ENCODE data around the gene HPCAL1. TPM values are rescaled to one million over a fixed set of nuclear protein-coding genes. Genes with fewer than 3 reads are reported as not detected.

HPCAL1 gene
- total RNA-seq, 2 experiments from 2014 or later: 109 to 114 TPM

DNA sequence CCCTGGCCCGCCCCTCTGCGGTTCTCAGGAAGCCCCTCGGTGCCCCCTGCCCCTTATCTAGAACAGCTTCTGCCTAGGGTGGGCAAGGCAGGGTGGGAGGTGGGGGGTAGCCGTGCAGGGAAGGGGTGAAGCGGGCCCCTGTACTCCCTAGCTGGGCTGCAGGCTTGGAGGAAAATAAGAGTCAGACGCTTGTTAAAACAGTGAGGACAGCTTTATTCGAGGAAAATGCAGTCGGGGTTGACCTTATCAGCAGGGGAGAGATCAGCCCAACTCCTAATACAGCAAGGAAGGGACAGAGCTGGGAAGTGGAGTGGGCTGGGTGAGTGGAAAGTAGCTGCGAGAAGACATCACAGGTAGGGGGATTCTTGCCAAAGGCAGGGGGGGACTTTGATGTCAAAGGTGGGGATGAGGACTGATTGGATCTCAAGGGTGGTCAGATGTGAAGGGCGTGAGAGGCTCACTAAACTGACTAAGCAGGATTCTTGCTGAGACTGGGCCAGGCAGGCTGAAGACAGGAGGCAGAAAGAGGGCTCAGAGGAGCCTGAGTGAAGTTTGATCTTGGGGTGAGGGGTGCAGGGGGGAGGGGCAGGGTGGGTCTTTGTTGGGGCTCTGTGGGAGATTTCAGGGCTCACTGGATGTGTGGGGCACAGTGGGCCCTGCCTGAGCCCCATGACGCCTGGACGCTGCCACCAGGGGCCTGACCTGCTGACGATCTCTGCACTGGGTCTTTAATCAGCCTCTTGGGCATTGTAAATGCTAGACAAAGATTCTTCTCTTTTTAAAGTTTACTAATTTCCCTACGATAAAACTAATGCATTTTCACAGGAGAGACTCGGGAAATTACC lies 29.9 kb downstream of the HPCAL1 start:
- Mint-ChIP-seq H3K27me3 (no peaks in the 10 kb centered on the region), H3K27ac (peak overlapping the region; percentile 92), H3K36me3 (ENCODE audit: low read depth) (peaks cover 33% of the 10 kb centered on the region), H3K4me3 (peak overlapping the region; percentile 91), H3K4me1 (peaks cover 72% of the 10 kb centered on the region), H3K9me3 (ENCODE audit: low read depth) (no peaks in the 10 kb centered on the region)
- DNase-seq (peak; percentile 71), ATAC-seq (peak; percentile 16)
- ChIA-PET POLR2A (interaction anchor here (0.6 to 2.3 kb wide), 6 partner anchors 29 to 116 kb away, joined by 3 to 17 read pairs (median 9); partner anchors contain the start of genes HPCAL1 and ODC1), CTCF (interaction anchor here (0.6 to 7.1 kb wide), 11 partner anchors 15 to 251 kb away, joined by 3 to 88 read pairs (median 3); partner anchors contain the start of gene HPCAL1)
- intact Hi-C loops (cut with DNase I, micrococcal nuclease): loop anchor here in 1 of 2 experiments (1.0 to 5.0 kb wide), 4 partner anchors 76 to 480 kb away; partner anchors contain the start of gene PDIA6

GRCh38 chr2:10333247-10333613 lies 30.5 kb downstream of the HPCAL1 start:
- peak overlapping the region; percentile 92 for H3K27ac Mint-ChIP-seq
- H3K27me3 Mint-ChIP-seq: no peaks in the 10 kb centered on the region
- no peaks in the 10 kb centered on the region for H3K9me3 Mint-ChIP-seq (ENCODE audit: low read depth)
- ATAC-seq (no peak), DNase-seq (no peak)
- peaks cover 39% of the 10 kb centered on the region for H3K36me3 Mint-ChIP-seq (ENCODE audit: low read depth)
- POLR2A ChIA-PET: no interaction called here
- peak overlapping the region; percentile 91 for H3K4me3 Mint-ChIP-seq
- CTCF ChIA-PET: interaction anchor here (0.6 to 1.3 kb wide), 2 partner anchors 16 to 49 kb away, joined by 3 to 4 read pairs; no protein-coding TSS in a partner anchor
- intact Hi-C loops (cut with DNase I, micrococcal nuclease): loop anchor here in 1 of 2 experiments (5.0 kb wide), 1 partner anchor 479 kb away; the partner anchor contains the start of gene PDIA6
- peaks cover 72% of the 10 kb centered on the region for H3K4me1 Mint-ChIP-seq

GRCh38 chr2:10333966-10334365 lies 31.3 kb downstream of the HPCAL1 start:
- intact Hi-C loops (cut with DNase I, micrococcal nuclease): loop anchor here in 1 of 2 experiments (5.0 kb wide), 1 partner anchor 478 kb away; the partner anchor contains the start of gene PDIA6
- Mint-ChIP-seq H3K4me3 (peak overlapping the region; percentile 91), H3K36me3 (ENCODE audit: low read depth) (peaks cover 40% of the 10 kb centered on the region), H3K27ac (peak overlapping the region; percentile 92), H3K4me1 (peaks cover 72% of the 10 kb centered on the region), H3K9me3 (ENCODE audit: low read depth) (no peaks in the 10 kb centered on the region), H3K27me3 (no peaks in the 10 kb centered on the region)
- CTCF ChIA-PET: interaction anchor here (0.6 to 1.0 kb wide), 3 partner anchors 32 to 1418 kb away, joined by 3 to 5 read pairs (median 3); no protein-coding TSS in a partner anchor
- POLR2A ChIA-PET: no interaction called here
- ATAC-seq (no peak), DNase-seq (no peak)

GRCh38 chr2:10335046-10335840 lies 32.5 kb downstream of the HPCAL1 start:
- intact Hi-C loops (cut with DNase I, micrococcal nuclease): no loop called here
- H3K36me3 Mint-ChIP-seq (ENCODE audit: low read depth): peaks cover 37% of the 10 kb centered on the region
- no peak overlapping the region for H3K4me3 Mint-ChIP-seq
- ChIA-PET POLR2A (interaction anchor here (0.8 kb wide), 1 partner anchor 142 kb away, joined by 4 read pairs; no protein-coding TSS in a partner anchor), CTCF (interaction anchor here (0.6 to 1.0 kb wide), 3 partner anchors 8 to 158 kb away, joined by 3 to 5 read pairs (median 3); no protein-coding TSS in a partner anchor)
- H3K27ac Mint-ChIP-seq: peak overlapping the region; percentile 44
- no peaks in the 10 kb centered on the region for H3K27me3 Mint-ChIP-seq
- DNase-seq: no peak
- peaks cover 68% of the 10 kb centered on the region for H3K4me1 Mint-ChIP-seq
- ATAC-seq: no peak
- H3K9me3 Mint-ChIP-seq (ENCODE audit: low read depth): no peaks in the 10 kb centered on the region

DNA sequence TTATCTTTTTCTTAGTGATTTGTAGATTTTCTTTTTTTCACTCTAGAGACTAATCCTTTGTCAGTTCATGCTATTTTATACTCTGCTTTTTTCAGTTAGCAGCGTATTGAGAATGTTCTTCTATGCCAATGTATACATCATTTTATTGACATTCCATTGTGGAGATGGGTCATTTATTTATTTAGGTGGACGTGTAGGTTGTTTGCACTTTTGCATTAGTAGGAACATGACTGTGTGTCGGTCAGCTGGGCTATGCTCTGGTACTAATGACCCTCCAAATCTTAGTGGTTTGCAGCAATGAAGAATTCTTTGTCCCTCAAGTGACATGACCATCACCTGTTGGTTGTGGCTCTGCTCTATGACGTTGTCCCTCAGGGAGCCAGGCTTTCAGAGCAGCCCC lies 33.6 kb downstream of the HPCAL1 start:
- DNase-seq (no peak), ATAC-seq (no peak)
- intact Hi-C loops (cut with DNase I, micrococcal nuclease): no loop called here
- Mint-ChIP-seq H3K27ac (no peak overlapping the region), H3K27me3 (no peaks in the 10 kb centered on the region), H3K36me3 (ENCODE audit: low read depth) (peaks cover 32% of the 10 kb centered on the region), H3K4me3 (no peak overlapping the region), H3K4me1 (peaks cover 70% of the 10 kb centered on the region), H3K9me3 (ENCODE audit: low read depth) (no peaks in the 10 kb centered on the region)
- ChIA-PET POLR2A (no interaction called here), CTCF (no interaction called here)

DNA sequence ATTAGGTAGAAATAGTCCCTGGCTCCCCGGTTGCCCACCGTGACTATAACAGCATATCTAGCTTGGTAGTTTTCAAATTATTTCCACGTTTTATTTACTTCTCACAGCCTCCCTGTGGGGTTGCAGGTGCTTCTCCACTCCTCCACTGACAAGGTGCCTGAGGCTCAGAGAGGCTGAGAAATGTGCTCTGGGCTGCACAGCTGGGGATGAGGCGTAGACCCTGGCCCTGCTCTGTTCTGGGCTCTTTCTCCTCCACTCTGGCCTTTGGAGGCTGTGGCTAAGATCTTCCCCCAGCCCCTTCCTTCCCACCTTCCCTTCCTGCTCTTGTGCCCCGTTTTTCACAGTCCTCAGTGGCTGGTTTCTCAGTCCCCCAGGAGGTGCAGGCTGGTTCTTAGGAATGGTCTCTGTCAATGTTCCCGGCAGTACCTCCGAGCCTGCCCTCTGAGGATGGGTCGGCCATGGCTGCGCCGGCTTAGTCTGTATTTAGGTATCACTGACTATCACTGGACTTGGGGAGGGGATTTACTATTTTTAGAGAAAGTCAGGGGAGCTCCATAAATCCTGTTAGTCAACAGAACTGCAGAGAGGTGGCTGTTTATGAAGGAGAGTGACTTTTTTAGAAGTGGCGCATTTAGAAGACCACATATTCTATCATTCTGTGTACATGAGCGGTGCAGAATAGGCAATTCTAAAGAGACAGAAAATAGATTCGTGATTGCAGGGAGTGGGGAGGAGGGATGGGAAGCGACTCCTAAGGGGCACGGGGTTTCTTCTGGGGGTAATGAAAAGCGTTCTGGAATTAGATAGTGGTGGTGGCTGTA lies 35.0 kb downstream of the HPCAL1 start:
- H3K27ac Mint-ChIP-seq: no peak overlapping the region
- POLR2A ChIA-PET: no interaction called here
- intact Hi-C loops (cut with DNase I, micrococcal nuclease): no loop called here

GRCh38 chr2:10338270-10339188 lies 35.8 kb downstream of the HPCAL1 start:
- peaks cover 32% of the 10 kb centered on the region for H3K36me3 Mint-ChIP-seq (ENCODE audit: low read depth)
- no peaks in the 10 kb centered on the region for H3K9me3 Mint-ChIP-seq (ENCODE audit: low read depth)
- intact Hi-C loops (cut with DNase I, micrococcal nuclease): no loop called here
- no peak for DNase-seq
- no peaks in the 10 kb centered on the region for H3K27me3 Mint-ChIP-seq
- H3K27ac Mint-ChIP-seq: no peak overlapping the region
- ChIA-PET POLR2A (interaction anchor here (0.6 kb wide), 2 partner anchors 100 to 205 kb away, joined by 3 to 4 read pairs; no protein-coding TSS in a partner anchor), CTCF (interaction anchor here (0.7 kb wide), 1 partner anchor 41 kb away, joined by 5 read pairs; no protein-coding TSS in a partner anchor)
- peaks cover 61% of the 10 kb centered on the region for H3K4me1 Mint-ChIP-seq
- H3K4me3 Mint-ChIP-seq: no peak overlapping the region
- no peak for ATAC-seq

More for the DNA sequence above, 35.0 kb downstream of the HPCAL1 start:
- no peak for DNase-seq
- no peaks in the 10 kb centered on the region for H3K9me3 Mint-ChIP-seq (ENCODE audit: low read depth)
- H3K36me3 Mint-ChIP-seq (ENCODE audit: low read depth): peaks cover 32% of the 10 kb centered on the region
- ATAC-seq: no peak
- CTCF ChIA-PET: interaction anchor here (0.7 to 0.9 kb wide), 2 partner anchors 42 to 68 kb away, joined by 4 to 5 read pairs; no protein-coding TSS in a partner anchor
- H3K4me1 Mint-ChIP-seq: peaks cover 61% of the 10 kb centered on the region
- no peak overlapping the region for H3K4me3 Mint-ChIP-seq
- H3K27me3 Mint-ChIP-seq: no peaks in the 10 kb centered on the region

DNA sequence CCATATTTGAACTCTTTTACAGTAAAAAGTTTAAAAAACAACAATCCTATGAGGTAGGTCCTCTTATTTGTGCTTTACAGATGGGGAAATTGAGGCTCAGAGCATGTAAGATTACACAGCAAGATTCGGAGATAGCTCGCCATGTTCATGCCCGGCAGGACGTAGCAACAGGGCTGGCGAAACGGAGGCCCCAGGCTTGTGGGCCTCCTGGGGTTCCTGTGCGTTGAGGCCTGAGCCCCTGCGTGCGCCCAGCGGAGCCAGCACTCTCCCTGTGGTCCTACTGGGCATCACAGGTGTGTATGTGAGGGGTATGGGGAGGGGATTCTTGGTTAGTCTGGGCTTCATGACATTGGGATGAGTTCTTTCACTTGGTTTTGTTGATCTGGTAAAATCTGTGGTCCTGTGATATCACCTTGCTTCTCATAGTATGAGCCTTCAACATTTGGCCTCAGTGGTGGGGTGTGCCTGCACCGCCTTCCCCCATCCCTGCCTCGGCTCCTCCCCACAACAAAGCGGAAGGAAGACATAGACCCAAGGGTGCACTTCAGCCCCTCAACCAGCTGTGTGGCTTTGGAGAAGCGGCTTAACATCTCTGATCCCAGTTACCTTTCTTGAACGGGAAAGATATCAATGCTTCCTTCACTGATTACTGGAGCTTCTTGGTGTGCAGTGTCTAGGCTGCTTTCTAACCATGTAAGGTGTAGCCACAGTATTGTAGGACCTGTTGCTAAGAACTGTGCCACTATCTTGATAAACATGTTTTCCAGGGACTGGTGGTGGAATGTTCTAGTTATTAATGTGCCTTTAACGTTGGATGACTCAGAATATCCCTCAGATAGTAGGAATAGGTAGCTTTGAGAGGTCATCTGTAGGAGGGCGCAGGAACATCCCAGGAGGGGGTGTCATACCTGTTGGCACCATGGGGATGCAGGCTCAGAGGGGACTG lies 37.2 kb downstream of the HPCAL1 start:
- intact Hi-C loops (cut with DNase I, micrococcal nuclease): no loop called here
- ATAC-seq: peak; percentile 23
- ChIA-PET POLR2A (interaction anchor here (0.8 kb wide), 1 partner anchor 38 kb away, joined by 3 read pairs; no protein-coding TSS in a partner anchor), CTCF (interaction anchor here (1.0 to 1.2 kb wide), 2 partner anchors 14 to 279 kb away, joined by 3 to 4 read pairs; no protein-coding TSS in a partner anchor)
- Mint-ChIP-seq H3K4me1 (peaks cover 65% of the 10 kb centered on the region), H3K36me3 (ENCODE audit: low read depth) (peaks cover 24% of the 10 kb centered on the region), H3K27ac (no peak overlapping the region), H3K9me3 (ENCODE audit: low read depth) (no peaks in the 10 kb centered on the region), H3K27me3 (no peaks in the 10 kb centered on the region), H3K4me3 (no peak overlapping the region)
- no peak for DNase-seq

GRCh38 chr2:10340593-10340975 lies 37.9 kb downstream of the HPCAL1 start:
- CTCF ChIA-PET: interaction anchor here (1.0 to 1.2 kb wide), 2 partner anchors 13 to 280 kb away, joined by 3 to 4 read pairs; no protein-coding TSS in a partner anchor
- intact Hi-C loops (cut with DNase I, micrococcal nuclease): no loop called here
- H3K27me3 Mint-ChIP-seq: no peaks in the 10 kb centered on the region
- H3K36me3 Mint-ChIP-seq (ENCODE audit: low read depth): peaks cover 17% of the 10 kb centered on the region
- ATAC-seq (no peak), DNase-seq (no peak)
- no peak overlapping the region for H3K4me3 Mint-ChIP-seq
- peaks cover 66% of the 10 kb centered on the region for H3K4me1 Mint-ChIP-seq
- no peak overlapping the region for H3K27ac Mint-ChIP-seq
- POLR2A ChIA-PET: interaction anchor here (0.8 kb wide), 1 partner anchor 39 kb away, joined by 3 read pairs; no protein-coding TSS in a partner anchor
- H3K9me3 Mint-ChIP-seq (ENCODE audit: low read depth): no peaks in the 10 kb centered on the region
